HG03457 (cell line): ENCODE measurements around the gene CUL5.

Experiments
- ATAC-seq: cut with Tn5 transposase; IDR thresholded peaks from one replicate; pipeline ENCODE4 v1.9.1; 2021; ENCODE audit warnings: moderate number of reproducible peaks; ENCODE audit not compliant: unreplicated experiment

CUL5 gene

DNA sequence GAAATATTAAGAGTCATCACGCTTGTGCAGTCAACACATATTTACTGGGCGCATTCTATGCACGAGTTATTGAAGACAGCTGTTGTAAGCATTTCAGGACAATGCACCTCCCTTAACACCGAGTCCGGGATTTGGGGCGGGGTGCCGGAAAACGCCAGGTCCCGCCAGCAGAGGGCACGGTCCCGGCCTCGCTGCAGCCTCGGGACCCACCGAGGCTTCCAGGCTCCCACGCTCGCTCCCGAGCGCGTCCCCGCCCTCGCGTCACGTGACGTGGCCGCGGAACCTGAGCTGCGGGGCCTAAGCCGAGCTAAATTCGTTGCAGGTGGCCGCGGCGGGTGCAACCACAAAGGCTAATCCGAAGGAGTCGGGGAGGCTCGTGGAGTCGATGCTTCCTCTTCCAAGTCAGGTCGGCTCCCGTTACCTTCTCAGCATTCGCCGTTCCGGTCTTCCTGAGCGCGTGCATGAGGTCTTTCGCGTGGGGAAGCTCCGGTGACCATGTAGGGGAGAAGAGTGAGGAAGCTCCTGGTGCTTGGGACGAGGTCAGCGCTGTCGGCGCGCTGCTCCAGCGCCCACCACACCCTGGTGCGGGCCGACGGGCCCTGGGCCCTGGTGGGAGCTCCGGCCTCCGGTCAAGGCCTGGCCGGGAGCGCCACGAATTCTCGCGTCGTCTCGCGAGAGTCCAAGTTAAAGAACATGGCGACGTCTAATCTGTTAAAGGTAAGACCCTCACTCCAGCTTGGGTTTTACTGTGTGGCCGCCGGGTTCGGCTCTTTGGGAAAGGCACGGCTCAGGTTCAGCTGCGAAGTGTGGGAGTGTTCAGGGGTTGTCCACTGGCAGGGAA, at the start of gene CUL5:
TSS of gene CUL5 (plus strand) at position 243 of the 841 bp plus-strand sequence. CDS start at position 694, 451 bp downstream.
- ATAC-seq: peak; percentile 78

DNA sequence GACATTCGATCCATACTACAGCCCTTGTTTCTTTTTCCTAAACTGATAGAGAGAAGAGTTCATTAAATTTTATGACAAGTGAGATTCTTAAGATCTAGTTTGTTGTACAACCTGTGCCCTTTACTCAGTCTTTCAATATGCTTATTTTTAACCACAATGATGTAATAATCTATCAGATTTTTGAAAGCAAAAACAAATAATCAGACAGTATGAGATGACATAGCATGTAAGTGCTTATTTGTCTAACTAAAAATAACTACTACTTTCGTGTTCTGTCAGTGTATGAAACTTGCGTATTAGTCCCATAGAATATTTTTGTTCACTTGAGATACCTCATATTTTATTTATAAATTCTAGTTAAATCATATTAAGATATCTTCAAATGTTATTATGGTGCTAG, 47.2 kb upstream of the CUL5 start:
- ATAC-seq: no peak

DNA sequence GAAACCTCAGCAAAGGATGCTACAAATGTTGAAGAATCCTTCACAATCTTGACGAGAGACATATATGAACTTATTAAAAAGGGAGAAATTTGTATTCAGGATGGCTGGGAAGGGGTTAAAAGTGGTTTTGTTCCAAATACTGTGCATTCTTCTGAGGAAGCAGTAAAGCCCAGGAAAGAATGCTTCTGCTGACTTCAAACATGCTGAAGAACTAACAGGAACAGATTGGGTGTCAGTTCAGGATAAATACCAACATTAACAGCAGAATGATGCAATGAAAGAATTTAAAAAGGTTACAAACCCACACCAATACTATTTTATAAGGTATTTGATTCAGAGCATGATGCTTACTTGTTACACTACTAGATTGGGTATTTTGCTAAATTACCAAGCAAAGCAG, 46.5 kb upstream of the CUL5 start:
- no peak for ATAC-seq

DNA sequence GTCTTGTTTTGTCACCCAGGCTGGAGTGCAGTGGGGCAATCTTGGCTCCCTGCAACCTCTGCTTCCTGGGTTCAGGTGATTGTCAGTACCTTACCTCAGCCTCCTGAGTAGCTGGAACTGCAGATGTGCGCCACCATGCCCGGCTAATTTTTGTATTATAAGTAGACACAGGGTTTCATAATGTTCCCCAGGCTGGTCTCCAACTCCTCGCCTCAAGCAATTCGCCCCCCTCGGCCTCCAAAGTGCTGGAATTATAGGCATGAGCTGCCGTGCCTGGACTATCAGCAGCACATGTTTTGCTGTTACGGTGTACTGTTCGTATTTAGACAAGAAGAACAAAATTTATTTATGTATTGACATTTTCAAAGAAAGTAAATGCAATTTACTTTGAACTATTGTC, 45.6 kb upstream of the CUL5 start:
- no peak for ATAC-seq

DNA sequence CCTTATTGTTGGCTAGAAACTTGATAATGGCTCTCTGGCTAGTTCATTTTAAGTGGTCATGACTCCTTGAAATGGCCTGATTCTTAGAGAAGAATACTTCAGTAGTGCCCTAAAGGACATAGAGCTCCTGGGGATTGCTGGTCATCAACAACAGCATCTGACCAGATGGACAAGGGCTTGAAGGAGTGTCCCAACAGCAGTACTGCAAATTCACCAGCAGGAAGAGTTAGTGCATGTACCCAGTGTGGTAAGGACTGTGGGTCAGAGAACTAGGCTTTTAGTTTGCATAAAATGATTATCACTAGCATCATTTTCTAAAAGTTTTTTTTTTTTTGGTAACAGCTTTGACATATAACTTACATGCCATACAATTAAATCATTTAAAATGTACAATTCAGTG, 39.5 kb upstream of the CUL5 start:
- no peak for ATAC-seq

DNA sequence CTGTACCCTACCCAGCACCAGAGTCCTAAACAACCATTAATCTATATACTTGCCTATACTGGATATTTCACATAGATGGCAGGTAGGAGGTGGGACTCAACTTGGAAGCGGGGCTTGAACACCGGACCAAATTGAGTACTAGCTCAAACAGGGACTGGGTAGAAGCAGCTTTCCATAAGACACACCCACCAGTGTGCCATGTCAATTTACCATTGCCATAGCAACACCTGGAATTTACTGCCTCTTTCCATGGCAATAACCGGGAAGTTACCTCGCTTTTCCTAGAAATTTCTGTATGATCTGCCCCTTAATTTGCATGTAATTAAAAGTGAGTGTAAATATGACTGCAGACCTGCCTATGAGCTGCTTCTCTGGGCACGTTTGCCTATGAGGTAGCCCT, 38.6 kb upstream of the CUL5 start:
- ATAC-seq: no peak

DNA sequence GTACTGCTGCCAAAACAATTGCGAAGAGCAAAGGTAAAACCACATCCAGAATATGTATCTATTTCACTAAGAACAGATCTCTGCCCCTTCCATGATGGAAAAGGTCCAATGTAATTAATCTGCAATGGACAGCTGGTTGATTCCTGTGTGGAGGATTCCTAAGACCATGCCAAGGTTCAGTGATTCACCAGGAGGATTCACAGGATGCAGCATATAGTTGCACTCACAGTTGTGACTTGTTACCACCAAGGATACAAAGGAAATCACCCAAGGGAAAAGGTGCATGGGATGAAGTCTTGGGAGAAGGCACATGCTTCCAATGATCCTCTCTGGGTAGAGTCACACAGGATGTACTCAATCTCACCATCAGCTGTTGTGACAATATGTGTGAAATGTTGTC, 35.1 kb upstream of the CUL5 start:
- ATAC-seq: no peak

DNA sequence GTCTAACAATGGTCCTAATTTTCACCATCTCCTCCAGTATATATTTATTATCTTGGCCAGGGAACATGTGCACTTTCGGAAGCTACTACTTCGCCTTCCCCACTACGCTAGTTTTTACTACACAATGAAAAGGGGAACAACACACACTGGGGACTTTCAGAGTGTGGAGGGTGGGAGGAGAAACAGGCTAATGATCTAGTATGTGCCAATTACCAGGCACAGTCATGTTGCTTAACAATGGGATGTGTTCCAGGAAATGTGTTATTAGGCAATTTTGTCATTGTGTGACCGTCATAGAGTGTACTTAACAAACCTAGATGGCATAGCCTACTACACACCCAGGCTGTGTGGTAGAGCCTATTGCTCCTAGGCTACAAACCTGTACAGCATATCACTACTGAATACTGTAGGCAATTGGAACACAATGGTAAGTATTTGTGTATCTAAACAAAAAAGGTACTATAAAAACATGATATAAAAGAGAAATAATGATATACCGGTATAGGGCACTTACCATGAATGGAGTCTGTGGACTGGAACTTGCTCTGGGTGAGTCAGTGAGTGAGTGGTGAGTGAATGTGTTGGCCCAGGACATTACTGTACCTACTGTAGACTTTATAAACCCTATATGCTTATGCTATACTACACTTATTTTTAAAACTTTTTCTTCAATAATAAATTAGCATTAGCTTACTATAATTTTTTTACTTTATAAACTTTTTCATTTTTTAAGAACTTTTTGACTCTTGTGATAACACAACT, 20.1 kb upstream of the CUL5 start:
- no peak for ATAC-seq

DNA sequence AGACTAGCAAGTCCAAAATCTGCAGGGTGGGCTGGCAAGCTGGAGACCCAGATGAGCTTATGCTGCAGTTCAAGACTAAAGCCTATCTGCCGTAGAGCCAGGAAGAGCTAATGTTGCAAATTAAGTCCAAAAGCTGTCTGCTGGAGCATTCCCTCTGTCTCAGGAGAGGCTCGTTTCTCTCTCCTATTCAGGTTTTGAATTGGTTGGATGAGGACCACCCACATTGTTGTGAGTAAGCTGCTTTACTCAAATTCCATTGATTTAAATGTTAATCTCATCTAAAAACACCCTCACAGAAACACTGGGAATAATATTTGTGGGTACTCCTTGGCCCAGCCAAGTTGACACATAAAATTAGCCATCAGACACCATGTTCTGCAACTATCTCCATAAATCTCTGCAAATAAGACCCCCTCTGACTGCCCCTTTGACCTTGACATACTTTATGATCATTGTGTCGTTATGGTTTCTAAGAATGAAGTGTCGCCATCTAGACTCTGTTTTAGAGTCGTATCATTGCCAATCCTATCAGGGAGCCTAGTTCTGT, 16.8 kb upstream of the CUL5 start:
- no peak for ATAC-seq

DNA sequence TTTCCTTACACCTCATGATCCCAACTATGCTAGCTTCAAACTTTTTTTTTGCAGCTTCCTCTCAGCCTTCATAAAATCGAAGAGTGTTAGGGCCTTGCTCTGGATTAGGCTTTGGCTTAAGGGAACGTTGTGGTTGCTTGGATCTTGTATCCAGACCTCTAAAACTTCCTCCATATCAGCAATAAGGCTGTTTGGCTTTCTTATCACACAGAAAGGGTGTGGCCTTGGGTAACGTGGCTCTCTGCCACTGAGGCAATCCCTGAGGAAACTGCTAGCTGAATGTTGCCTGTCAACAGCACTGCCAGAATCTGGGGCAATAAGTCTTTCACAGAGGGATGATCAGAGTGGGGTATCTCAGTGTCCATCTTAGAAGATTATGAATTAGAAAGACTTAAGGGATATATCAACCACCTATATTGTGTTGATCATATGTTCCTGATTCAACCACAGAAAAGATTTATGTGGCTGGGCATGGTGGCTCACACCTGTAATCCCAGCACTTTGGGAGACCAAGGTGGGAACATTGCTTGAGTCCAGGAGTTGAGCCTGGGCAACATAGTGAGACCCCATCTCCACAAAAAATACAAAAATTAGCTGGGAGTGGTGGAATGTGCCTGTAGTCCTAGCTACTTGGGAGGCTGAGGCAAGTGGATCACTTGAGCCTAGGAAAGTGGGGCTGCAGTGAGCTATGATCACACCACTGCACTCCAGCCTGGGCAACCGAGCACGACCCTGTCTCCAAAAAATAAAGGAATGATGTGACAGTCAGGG, 12.5 kb upstream of the CUL5 start:
- no peak for ATAC-seq

DNA sequence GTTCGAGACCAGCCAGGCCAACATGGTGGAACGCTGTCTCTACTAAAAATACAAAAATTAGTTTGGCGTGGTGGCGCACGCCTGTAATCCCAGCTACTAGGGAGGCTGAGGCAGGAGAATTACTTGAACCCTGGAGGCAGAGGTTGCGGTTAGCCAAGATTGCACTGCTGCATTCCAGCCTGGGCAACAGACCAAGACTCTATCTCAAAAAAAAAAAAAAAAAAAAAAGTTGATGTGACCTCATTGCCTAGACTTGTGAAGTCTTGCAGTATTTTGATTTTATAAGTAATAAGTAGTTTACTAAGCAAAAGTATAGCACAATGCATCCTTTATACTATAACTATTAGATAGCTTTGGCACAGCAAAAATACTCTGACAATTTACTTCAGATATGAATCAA, 9.9 kb upstream of the CUL5 start:
- no peak for ATAC-seq

DNA sequence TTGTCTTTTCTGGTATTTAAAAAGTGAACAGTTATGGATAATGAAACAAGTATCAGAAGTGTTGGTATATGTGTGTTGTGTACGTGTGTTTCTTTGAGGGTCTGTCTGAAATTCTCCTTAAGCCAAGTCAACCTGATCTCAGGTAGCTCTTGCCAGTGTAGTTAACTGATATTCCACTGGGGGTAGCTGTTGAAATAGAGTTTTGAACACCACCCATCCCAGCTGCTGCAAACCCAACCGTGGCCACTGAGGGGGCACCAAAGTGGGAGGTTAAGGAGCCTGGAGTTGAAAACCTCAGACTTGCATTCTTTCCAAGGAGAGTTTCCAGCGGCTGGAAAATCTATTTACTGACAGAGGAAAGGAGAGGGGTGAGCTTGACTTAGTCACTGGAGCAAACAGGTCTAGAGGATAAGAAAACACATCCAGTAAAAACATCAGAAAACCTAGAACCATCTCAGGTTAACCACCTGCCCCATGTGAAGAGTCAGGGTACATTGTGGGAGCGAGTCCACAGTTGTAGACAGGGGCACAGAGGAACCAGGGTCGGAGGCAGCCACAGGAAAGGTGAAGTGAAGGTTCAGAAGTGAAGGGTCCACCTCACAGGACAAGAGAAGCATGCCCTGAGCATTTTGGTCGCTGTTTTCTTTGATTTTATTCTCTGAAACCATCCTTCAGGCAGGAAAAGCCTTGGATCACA, 8.8 kb upstream of the CUL5 start:
- ATAC-seq: peak; percentile 56

DNA sequence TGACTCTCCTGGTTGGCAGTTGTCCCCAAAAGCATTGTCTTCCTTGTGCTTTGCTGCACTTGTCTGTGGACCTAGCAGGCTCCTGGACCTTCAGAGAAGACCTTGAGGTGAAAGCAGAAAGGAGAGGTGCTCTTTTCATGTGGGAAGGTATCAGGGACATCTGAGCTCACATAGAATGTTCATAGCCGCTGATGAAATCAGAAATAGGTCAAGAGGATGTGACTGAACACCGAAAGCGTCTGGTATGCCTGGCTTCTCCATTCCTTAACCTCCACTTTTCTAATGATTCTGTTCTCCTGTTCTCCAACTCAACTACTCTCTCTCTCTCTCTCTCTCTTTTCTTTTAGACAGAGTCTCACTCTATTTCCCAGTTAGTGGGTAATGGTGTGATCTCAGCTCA, 6.2 kb upstream of the CUL5 start:
- no peak for ATAC-seq

DNA sequence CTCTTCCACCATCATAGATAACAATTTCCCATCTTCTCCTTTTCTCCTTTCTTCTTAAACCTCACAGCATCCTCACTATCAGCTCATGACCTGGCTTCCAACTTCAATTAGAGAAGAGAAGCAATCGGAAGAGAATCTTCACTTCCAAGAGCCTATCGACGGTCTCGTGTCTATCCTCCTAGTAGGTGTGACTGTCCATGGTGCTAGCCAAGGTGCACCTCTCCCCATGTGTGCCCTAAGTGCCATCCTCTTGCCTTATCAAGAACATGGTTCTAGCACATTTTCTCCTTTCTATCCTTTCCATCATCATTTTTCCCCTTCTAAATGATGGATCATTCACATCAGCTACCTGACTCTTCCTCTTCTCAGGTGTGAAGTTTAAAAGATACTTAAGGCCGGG, 5.1 kb upstream of the CUL5 start:
- no peak for ATAC-seq

DNA sequence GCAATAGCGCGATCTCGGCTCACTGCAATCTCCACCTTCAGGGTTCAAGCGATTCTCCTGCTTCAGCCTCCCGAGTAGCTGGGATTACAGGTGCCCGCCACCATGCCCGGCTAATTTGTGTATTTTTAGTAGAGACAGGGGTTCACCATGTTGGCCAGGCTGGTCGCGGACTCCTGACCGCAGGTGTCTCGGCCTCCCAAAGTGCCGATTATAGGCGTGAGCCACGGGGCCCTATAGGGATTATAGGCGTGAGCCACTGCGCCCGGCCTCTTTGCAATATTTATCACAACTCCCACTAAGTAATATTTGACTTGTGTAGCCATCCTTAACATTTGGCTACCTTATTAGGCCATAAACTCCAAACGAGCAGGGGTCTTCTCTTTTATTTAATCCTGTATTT, 879 bp upstream of the CUL5 start:
- ATAC-seq: no peak

DNA sequence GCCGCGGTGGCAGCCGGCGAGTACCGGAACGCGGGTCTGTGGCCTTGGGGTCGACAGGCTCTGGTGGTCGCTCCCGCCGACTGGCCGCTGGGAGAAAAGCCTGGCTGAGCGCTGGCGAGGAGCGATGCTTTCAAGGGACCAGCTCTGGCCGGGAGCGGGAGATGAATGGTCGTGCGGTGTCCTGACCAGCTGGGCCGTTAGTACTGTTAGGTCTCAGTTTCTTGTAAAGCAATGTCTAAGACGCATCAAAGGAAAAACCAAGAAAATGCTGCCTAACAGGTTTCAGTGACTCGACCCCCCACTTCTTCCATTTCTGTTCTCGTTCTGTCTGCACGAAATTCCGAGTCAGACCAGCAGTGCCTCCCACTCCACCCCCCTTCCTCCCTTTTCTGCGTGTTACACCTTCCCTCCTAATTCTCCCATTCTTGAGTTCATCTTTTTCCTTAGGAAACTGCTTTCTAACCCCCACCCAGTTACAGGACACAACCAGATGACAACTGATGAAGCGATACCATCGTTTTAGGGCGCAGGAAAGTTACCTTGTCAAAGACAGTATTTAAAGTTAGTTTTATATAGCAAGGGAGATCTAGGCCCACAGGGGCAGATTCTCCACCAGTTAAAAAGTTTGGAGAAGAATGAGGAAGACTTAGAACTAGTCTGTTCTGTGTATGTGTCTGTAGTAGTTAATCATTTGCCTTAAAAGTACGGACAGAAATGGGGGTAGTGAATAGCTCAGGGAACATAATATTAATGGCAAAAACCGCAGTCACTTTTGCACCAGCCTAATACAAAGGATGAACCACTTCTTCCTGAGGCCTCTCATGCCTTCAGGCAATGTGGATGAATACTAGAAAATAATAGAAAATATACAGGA, 1.0 kb downstream of the CUL5 start:
- ATAC-seq: no peak

DNA sequence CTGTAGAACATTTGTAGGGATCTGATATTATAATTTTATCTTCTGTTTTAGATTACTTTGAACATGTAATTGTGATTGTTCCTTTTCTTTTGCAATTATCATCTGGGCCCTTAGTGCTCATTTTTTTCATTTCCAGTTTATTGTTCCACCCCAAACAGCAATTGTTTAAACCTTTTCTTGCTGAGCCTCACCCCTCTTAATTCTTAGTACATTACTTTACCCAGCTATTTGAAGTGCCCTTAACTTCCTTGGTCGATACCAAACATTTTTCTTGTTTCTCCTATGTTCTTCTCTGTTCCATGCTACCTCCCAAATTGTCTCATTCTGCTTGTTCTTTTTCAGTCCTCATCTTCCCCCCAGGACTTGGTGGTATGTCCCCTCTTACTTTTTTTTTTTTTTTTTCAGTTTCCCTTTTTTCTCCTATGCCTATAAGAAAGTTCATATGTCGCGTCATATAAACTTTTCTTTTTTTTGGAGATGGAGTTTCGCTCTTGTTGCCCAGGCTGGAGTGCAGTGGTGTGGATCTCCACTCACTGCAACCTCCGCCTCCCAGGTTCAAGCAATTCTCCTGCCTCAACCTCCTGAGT, 3.5 kb downstream of the CUL5 start:
- ATAC-seq: no peak

DNA sequence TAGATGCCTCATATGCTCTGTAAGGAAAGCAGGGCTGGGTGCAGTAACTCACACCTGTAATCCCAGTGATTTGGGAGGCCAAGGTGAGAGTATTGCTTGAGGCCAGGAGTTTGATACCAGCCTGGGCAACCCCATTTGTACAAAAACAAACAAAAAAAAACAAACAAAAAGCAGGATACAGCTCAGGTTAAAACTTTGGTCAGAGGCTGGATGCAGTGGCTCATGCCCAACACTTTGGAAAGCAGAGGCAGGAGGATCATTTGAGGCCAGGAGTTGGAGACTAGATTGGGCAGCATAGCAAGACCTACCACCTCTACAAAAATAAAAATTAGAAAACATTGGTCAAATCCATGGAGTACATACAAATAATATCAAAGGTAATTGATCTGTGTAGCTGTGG, 7.9 kb downstream of the CUL5 start:
- no peak for ATAC-seq

DNA sequence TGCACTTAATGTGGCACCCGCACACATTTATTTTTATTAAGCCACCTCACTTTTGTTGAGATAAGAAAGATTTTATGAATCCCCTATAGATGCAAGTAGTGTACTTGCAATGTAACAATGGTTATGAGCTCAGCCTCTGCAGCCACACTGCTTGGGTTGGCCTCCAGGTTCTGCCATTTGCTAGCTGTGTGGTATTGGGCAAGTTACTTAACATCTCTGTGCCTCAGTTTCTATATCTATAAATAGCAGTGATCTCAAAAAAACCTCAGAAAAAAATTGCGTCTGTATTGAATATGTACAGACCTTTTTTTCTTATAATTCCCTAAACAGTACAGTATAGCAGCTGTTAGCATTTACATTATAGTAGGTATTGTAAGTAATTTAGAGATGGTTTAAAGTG, 10.0 kb downstream of the CUL5 start:
- no peak for ATAC-seq
